Bronchial epithelial cell (primary cell): ENCODE measurements around the gene CST7. TPM values are rescaled to one million over a fixed set of nuclear protein-coding genes. Genes with fewer than 3 reads are reported as not detected.

ENCODE experiments used
- DNase-seq: peaks from one replicate; pipeline ENCODE4 v3.0.0-alpha.2; 2010; ENCODE audit warnings: low read depth
- FAIRE-seq: peaks from 2 replicates; lab custom pipeline; 2011; peaks lifted over from hg19 to GRCh38; lab: Jason Lieb, UNC
- H3K27me3 ChIP-seq: 2 replicates; pipeline ENCODE4 v1.5.1; 2011; ENCODE audit warnings: low read length; ENCODE audit not compliant: control insufficient read depth, insufficient read depth
- H3K36me3 ChIP-seq: 2 replicates; pipeline ENCODE4 v1.5.1; 2011; ENCODE audit warnings: low read length; ENCODE audit not compliant: control insufficient read depth, insufficient read depth
- H3K4me3 ChIP-seq: 2 replicates; pipeline ENCODE4 v1.5.1; 2011; ENCODE audit warnings: mild to moderate bottlenecking, low read depth, low read length, control low read depth
- CTCF ChIP-seq: IDR thresholded peaks from 2 replicates; pipeline ENCODE4 v1.5.1; 2011; ENCODE audit warnings: mild to moderate bottlenecking, moderate library complexity, low read length, control low read depth, inconsistent platforms; ENCODE audit not compliant: insufficient read depth, severe bottlenecking
- total RNA-seq: library from RNA; depleted of rRNA; stranded (reverse); fragments of >200 nt; gene quantifications from 2 replicates; pipeline ENCODE4 v1.2.1, GENCODE V29; 2014

The CST7 gene
- total RNA-seq, 1 donor from 2014 or later: not detected

GRCh38 chr20:24979036-24979960 is 30.2 kb downstream of the CST7 start:
- Histone ChIP-seq H3K36me3 (peaks cover 15% of the 10 kb centered on the region), H3K27me3 (no peaks in the 10 kb centered on the region), H3K4me3 (no peak overlapping the region)
- no peak for DNase-seq
- FAIRE-seq: no peak
- no peak for TF ChIP-seq CTCF

- FAIRE-seq: no peak
- no peaks in the 10 kb centered on the region for H3K27me3 ChIP-seq
- no peak for DNase-seq
- H3K36me3 ChIP-seq: peaks cover 15% of the 10 kb centered on the region
- no peak for TF ChIP-seq CTCF
- no peak overlapping the region for H3K4me3 ChIP-seq
Observed at GRCh38 chr20:24980291-24981053, 31.4 kb downstream of the CST7 start.

GRCh38 chr20:24981282-24981681 is 32.2 kb downstream of the CST7 start:
- Histone ChIP-seq H3K27me3 (no peaks in the 10 kb centered on the region), H3K4me3 (no peak overlapping the region), H3K36me3 (peaks cover 15% of the 10 kb centered on the region)
- no peak for TF ChIP-seq CTCF
- DNase-seq (no peak), FAIRE-seq (peak; percentile 89)

- no peak for FAIRE-seq
- no peak for DNase-seq
- no peaks in the 10 kb centered on the region for H3K27me3 ChIP-seq
- H3K36me3 ChIP-seq: peaks cover 15% of the 10 kb centered on the region
- no peak for TF ChIP-seq CTCF
- H3K4me3 ChIP-seq: no peak overlapping the region
Observed at GRCh38 chr20:24981790-24982189, 32.7 kb downstream of the CST7 start.

- TF ChIP-seq CTCF: no peak
- DNase-seq (no peak), FAIRE-seq (no peak)
- Histone ChIP-seq H3K36me3 (peaks cover 14% of the 10 kb centered on the region), H3K4me3 (no peak overlapping the region), H3K27me3 (no peaks in the 10 kb centered on the region)
Observed at GRCh38 chr20:24983896-24984295, 34.8 kb downstream of the CST7 start.
